Activated CD8-positive, alpha-beta memory T cell treated with anti-CD3 and anti-CD28 coated beads, Interleukin-2, amount 50 U/mL, for 24 hours (primary cell): Measurements from ENCODE around the gene EFCC1.
"Not testable (repeated sequence)": the region's sequence is repeated elsewhere in the genome, so short reads cannot be mapped to it uniquely, and the experiment has no call there.

Source experiments
- DNase-seq: peaks from one replicate; pipeline ENCODE4 v3.0.0-alpha.2; 2020; ENCODE audit errors: extremely low read depth

The EFCC1 gene

DNA sequence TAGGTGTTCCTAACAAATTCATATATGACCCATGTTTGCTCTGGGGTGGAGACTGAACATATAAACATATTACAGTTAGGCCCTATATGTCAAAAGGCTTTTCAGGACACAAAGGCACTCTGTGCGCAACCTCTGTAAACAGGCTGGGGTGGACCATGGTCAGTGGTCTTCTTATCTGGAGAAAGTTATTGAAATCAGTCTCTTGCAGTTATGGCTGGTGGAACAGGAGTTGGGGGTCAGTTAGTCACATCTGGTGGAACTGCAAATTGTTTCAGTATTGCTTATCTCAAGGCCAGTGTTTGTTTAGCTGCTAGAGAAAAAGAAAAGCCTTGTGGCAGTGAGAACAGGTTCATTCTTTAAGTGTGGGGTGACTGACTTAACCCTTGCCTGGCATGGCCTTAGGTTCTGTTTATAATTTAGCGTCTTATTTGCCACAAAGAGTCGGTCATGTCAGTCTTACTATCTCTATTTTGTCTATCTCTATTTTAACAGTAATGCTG, 53.6 kb downstream of the EFCC1 start:
- no peak for DNase-seq

- no peak for DNase-seq
These were observed 55.5 kb downstream of the EFCC1 start for GRCh38 chr3:129056451-129057173.

GRCh38 chr3:129057249-129057648, 56.1 kb downstream of the EFCC1 start:
- DNase-seq: no peak

GRCh38 chr3:129058441-129059200, 57.5 kb downstream of the EFCC1 start:
- no peak for DNase-seq

- DNase-seq: no peak
These were observed 58.3 kb downstream of the EFCC1 start for GRCh38 chr3:129059311-129059958.

DNA sequence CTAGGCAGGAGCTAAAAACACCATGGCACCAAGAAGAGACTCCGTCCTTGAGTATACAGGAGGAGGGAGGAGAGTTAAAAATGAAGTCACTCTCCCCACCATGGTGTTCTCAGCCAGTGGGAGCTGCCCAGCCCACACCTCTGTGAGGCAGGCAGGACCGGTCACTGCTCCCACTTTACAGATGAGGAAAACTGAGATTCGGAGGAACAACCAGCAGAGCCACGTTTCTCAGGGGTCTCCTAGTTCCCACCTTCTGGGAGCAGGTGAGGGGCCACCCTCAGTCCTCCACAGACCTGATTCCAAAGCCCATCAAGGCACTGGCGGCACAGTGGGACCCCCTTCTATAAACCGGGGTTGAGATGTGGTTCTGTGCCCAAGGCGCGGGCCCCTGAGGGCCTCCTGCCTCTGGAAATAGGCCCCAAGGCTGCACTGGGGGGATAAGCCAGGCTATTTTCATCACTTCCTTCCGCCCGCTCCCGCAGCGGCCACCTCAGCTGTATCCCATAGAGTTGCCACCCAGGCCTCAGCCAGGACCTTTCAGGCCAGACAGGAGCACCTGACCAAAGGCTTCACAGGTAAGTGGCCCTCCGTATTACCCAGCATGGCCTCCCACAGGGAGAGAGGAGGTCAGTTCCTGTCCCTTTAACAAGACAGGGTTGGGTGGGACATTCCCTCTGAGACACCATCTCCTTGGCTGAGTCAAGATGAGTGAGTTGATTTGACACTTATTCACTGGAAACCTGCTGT, 59.3 kb downstream of the EFCC1 start, which contains the start of gene GP9:
TSS of gene GP9 (plus strand) at position 504 of the 747 bp plus-strand sequence. CDS start 961 bp downstream, outside the sequence.
- no peak for DNase-seq

DNA sequence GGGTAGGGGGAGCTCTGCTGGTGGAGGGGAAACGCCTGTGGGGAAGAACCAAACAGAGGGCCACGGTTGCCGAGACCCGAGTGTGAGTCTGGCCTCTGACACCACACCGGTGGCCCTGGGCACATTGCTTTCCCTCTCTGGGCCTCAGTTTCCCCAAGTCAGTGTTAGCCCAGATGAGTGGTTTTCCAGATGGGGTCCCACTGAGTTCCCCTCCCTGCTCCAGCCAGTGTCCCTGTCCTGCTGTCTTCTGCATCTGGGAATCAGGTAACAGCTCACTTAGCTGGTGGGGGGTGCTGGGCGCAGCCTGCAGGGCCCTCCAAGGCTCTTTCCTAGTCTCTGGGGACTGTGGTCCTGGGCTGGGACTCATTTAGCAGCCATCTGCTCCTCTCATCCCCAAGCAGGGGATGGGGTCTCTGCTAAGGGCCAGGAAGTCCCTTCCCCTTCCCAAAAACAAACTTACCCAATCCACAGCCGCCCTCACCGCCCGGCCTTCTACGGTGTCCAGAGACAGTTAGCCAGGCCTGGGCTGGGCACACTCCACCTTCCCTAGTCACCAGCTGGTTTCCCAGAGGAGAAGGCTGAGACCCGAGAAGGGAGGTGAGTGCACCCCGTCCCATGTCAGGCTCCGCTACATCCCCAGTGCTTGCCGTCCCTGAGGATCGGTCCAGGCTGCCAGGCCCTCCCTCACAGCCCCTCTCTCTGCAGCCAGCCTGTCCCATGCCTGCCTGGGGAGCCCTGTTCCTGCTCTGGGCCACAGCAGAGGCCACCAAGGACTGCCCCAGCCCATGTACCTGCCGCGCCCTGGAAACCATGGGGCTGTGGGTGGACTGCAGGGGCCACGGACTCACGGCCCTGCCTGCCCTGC, 60.2 kb downstream of the EFCC1 start:
- no peak for DNase-seq

GRCh38 chr3:129061888-129062834, 61.1 kb downstream of the EFCC1 start:
- DNase-seq: no peak

GRCh38 chr3:129063091-129063640, 62.1 kb downstream of the EFCC1 start:
- DNase-seq: no peak

DNA sequence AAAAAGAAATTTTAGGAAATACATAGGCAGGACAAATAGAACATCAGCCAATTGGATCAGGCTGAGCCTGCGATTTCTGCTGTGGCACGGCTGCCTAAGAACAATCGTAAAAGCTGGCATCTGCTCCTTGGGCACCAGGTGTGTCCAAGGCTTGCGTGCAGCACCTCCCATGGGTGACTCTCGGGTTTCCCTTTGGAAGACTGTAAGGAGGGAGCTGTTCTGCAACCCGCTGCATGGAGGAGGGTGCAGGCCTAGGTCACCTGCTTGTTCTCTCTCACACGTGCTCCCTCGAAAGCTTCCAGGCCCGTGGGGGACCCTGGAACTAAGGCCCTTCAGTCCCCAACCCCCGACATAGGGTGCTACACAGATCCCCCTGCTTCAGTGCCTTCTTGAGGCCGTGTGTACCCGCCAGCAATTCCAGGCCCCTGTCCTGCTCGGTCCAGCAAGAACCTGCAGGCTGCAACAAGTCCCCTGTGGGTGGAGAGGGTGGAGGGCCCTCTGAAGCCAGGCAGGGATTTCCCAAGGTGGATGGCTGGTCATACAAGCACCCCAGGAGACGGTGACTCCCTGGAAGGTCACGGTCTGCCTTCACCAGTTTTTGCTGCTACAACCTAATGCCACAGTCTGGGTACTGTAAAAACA, 62.9 kb downstream of the EFCC1 start:
- DNase-seq: no peak

DNA sequence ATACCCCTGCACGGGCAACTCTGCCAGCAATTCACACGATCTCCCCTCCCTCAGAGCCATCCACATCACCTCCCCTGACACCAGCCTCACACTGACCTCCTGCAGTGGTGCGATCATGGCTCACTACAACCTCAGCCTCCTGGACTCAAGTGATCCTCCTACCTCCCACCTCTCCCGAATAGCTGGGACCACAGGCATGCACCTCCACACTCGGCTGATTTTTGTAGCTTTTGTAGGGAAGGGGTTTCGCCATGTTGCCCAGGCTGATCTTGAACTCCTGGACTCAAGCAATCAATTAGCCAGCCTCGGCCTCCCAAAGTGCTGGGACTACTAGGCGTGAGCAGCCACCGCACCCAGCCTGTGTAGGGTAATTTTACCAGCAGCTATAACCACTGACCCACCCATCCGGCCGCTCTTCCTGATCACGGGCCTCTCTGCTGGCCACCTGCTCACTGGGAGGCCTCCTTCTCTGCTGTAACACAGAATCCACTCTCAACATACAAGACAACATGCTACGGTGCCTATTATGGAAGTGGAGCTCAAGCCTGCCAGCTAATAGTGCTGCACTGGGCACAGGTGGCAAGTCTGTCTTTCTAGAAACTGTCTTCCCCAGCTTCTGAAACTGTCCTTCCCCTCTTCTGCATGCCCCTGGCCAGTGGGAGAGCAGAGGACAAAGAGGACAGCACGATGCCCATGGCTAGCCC, 64.1 kb downstream of the EFCC1 start:
- DNase-seq: no peak

GRCh38 chr3:129065720-129066073, 64.6 kb downstream of the EFCC1 start:
- no peak for DNase-seq

- not testable (repeated sequence) for DNase-seq
These were observed 66.6 kb downstream of the EFCC1 start for GRCh38 chr3:129067719-129068118.

GRCh38 chr3:129068291-129068886, 67.3 kb downstream of the EFCC1 start:
- DNase-seq: no peak

DNA sequence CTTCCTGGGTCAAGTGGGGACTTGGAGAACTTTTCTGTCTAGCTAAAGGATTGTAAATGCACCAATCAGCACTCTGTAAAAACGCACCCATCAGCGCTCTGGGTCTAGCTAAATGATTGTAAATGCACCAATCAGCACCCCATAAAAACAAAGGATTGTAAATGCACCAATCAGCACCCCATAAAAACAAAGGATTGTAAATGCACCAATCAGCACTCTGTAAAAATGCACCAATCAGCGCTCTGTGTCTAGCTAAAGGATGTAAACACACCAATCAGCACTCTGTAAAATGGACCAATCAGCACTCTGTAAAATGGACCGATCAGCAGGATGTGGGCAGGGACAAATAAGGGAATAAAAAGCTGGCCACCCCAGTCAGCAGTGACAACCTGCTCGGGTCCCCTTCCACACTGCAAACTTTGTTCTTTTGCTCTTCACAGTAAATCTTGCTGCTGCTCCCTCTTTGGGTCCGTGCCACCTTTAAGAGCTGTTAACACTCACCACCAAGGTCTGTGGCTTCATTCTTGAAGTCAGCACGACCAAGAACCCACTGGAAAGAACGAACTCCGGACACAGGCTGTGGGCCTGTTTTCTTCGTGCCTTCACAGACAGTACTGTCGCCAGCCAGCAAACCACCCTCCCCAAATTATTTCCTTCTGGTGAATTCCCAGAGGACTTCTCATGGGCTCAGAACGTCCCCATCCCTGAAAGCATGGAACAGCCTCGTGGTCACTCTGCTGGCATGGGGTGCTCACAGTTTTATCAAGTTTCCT, 68.4 kb downstream of the EFCC1 start:
- DNase-seq: not testable (repeated sequence)

- no peak for DNase-seq
These were observed 69.2 kb downstream of the EFCC1 start for GRCh38 chr3:129070086-129070885.
